Endodermal cell (in vitro differentiated cells): ENCODE results near the gene KRTDAP. TPM values are rescaled to one million over a fixed set of nuclear protein-coding genes. Genes with fewer than 3 reads are reported as not detected.
A peak's percentile ranks its signal among the peaks of the same experiment; 100 is the strongest.

Experiments used
- DNase-seq: peaks from one replicate; pipeline ENCODE4 v3.0.0-alpha.2; 2017
- H3K27ac ChIP-seq: 2 replicates; pipeline ENCODE4 v1.5.1; 2013; ENCODE audit warnings: mild to moderate bottlenecking, low read depth, low read length, moderate library complexity
- H3K27me3 ChIP-seq: 2 replicates; pipeline ENCODE4 v1.6.1; 2013; ENCODE audit warnings: mild to moderate bottlenecking, low read length, moderate library complexity; ENCODE audit not compliant: insufficient read depth, control insufficient read depth, poor library complexity, severe bottlenecking
- H3K36me3 ChIP-seq: 2 replicates; pipeline ENCODE4 v1.7.0; 2013; ENCODE audit warnings: mild to moderate bottlenecking, low read length, moderate library complexity; ENCODE audit not compliant: control insufficient read depth, insufficient read depth
- H3K4me1 ChIP-seq: one replicate; pipeline ENCODE4 v1.7.0; 2013; ENCODE audit warnings: low read length; ENCODE audit not compliant: control insufficient read depth, insufficient read depth
- H3K4me3 ChIP-seq: 2 replicates; pipeline ENCODE4 v1.5.1; 2013; ENCODE audit warnings: mild to moderate bottlenecking, low read length, moderate library complexity
- H3K9ac ChIP-seq: 2 replicates; pipeline ENCODE4 v1.6.1; 2013; ENCODE audit warnings: mild to moderate bottlenecking, low read length, moderate library complexity; ENCODE audit not compliant: poor library complexity, severe bottlenecking; ENCODE audit errors: extremely low read depth
- H3K9me3 ChIP-seq: 2 replicates; pipeline ENCODE4 v1.6.1; 2013; ENCODE audit warnings: mild to moderate bottlenecking, low read length, moderate library complexity; ENCODE audit not compliant: control insufficient read depth
- H3K27ac Mint-ChIP-seq: 2 replicates; pipeline ENCODE4 v1.8.0; 2020; ENCODE audit warnings: mixed read lengths
- H3K27me3 Mint-ChIP-seq: 2 replicates; pipeline ENCODE4 v1.8.0; 2021; ENCODE audit warnings: mild to moderate bottlenecking, mixed read lengths; ENCODE audit not compliant: insufficient read depth
- H3K36me3 Mint-ChIP-seq: 2 replicates; pipeline ENCODE4 v1.8.0; 2020; ENCODE audit warnings: low read depth, mixed read lengths
- H3K4me1 Mint-ChIP-seq: 2 replicates; pipeline ENCODE4 v1.8.0; 2020; ENCODE audit warnings: mixed read lengths
- H3K4me3 Mint-ChIP-seq: 2 replicates; pipeline ENCODE4 v1.8.0; 2020; ENCODE audit warnings: mild to moderate bottlenecking, moderate library complexity, mixed read lengths
- H3K9me3 Mint-ChIP-seq: 2 replicates; pipeline ENCODE4 v1.8.0; 2020; ENCODE audit warnings: mild to moderate bottlenecking, mixed read lengths
- CTCF ChIP-seq: fragments of 200-600 bp; sonication (generic); conservative IDR thresholded peaks from 2 replicates; pipeline ENCODE4 v1.5.0; 2021; ENCODE audit warnings: antibody characterized with exemption, mild to moderate bottlenecking
- WGBS, 2 experiments: methylation state at CpG; one replicate each; pipeline versions ENCODE4 v1.1.5 to v1.1.7; 2013; ENCODE audit warnings: missing lambda C conversion rate in 2 of 2, mixed read lengths in 1 of 2; ENCODE audit not compliant: insufficient coverage in 1 of 2, insufficient read length in 1 of 2; 5-methylcytosine and 5-hydroxymethylcytosine counted together
- total RNA-seq, 2 donors: library from RNA; stranded (reverse); fragmentation: NEBNext Ultra II Directional in 1 of 2; extraction: Animal tissue kit (Norgen Biotek cat#: 25700) in 1 of 2; gene quantifications; 2 replicates in 1 of 2; 3 replicates in 1 of 2; pipeline ENCODE4 v1.2.1, GENCODE V29; 2021

Gene KRTDAP
- total RNA-seq, 2 donors from 2014 or later: 3.4 to 4.2 TPM

GRCh38 chr19:35521124-35521743 is 31.0 kb upstream of the KRTDAP start:
- Histone ChIP-seq H3K4me3 (no peak overlapping the region), H3K36me3 (no peaks in the 10 kb centered on the region), H3K27me3 (no peaks in the 10 kb centered on the region), H3K27ac (no peak overlapping the region), H3K4me1 (no peaks in the 10 kb centered on the region), H3K9ac (no peak overlapping the region), H3K9me3 (no peaks in the 10 kb centered on the region)
- WGBS, 2 experiments: 74 to 78% methylated on average over 5 to 16 of the region's 16 CpGs
- peaks cover 14% of the 10 kb centered on the region for H3K4me1 Mint-ChIP-seq
- peak; percentile 69 for DNase-seq
- no peak overlapping the region for H3K4me3 Mint-ChIP-seq
- TF ChIP-seq CTCF: no peak
- no peak overlapping the region for H3K27ac Mint-ChIP-seq
- H3K36me3 Mint-ChIP-seq: no peaks in the 10 kb centered on the region
- H3K27me3 Mint-ChIP-seq: peaks cover 11% of the 10 kb centered on the region
- H3K9me3 Mint-ChIP-seq: no peaks in the 10 kb centered on the region

- TF ChIP-seq CTCF: no peak
- no peaks in the 10 kb centered on the region for H3K36me3 ChIP-seq
- no peaks in the 10 kb centered on the region for H3K9me3 ChIP-seq
- Mint-ChIP-seq H3K4me3 (no peak overlapping the region), H3K36me3 (no peaks in the 10 kb centered on the region), H3K27ac (no peak overlapping the region), H3K27me3 (peaks cover under 1% of the 10 kb centered on the region), H3K4me1 (peaks cover 4% of the 10 kb centered on the region), H3K9me3 (no peaks in the 10 kb centered on the region)
- DNase-seq: no peak
- no peak overlapping the region for H3K27ac ChIP-seq
- peaks cover under 1% of the 10 kb centered on the region for H3K4me1 ChIP-seq
- WGBS, 2 experiments: 85 to 92% methylated on average over 4 to 7 of the region's 7 CpGs
- H3K4me3 ChIP-seq: no peak overlapping the region
- no peak overlapping the region for H3K9ac ChIP-seq
- H3K27me3 ChIP-seq: no peaks in the 10 kb centered on the region
Measured at GRCh38 chr19:35519291-35519690, 29.0 kb upstream of the KRTDAP start.

GRCh38 chr19:35518313-35518712 is 28.0 kb upstream of the KRTDAP start:
- Histone ChIP-seq H3K9ac (no peak overlapping the region), H3K4me1 (peaks cover 4% of the 10 kb centered on the region), H3K4me3 (no peak overlapping the region), H3K9me3 (no peaks in the 10 kb centered on the region), H3K27me3 (no peaks in the 10 kb centered on the region), H3K36me3 (no peaks in the 10 kb centered on the region), H3K27ac (no peak overlapping the region)
- Mint-ChIP-seq H3K27ac (no peak overlapping the region), H3K4me3 (no peak overlapping the region), H3K36me3 (no peaks in the 10 kb centered on the region), H3K4me1 (peaks cover 10% of the 10 kb centered on the region), H3K27me3 (no peaks in the 10 kb centered on the region), H3K9me3 (no peaks in the 10 kb centered on the region)
- no peak for DNase-seq
- TF ChIP-seq CTCF: no peak
- WGBS, 2 experiments: 93 to 94% methylated on average over 5 to 6 of the region's 6 CpGs
